ENCODE data around the gene RPRML. TPM values are rescaled to one million over a fixed set of nuclear protein-coding genes. Genes with fewer than 3 reads are reported as not detected.

Gene RPRML
- total and polyA plus RNA-seq, 2 experiments from 2014 or later, result not detected

GRCh38 chr17:46935658-46936266 lies 43.3 kb downstream of the RPRML start:
- Histone ChIP-seq H3K79me2 (peaks cover 6% of the 10 kb centered on the region), H3K9me3 (ENCODE audit: low read depth) (no peaks in the 10 kb centered on the region), H3K4me3 (no peak overlapping the region), H3K4me2 (no peak overlapping the region), H3K27me3 (no peaks in the 10 kb centered on the region), H3K4me1 (ENCODE audit: insufficient read depth) (no peaks in the 10 kb centered on the region), H3K36me3 (replicated peaks; ENCODE audit: insufficient read depth, low read depth) (peaks cover 4% of the 10 kb centered on the region), H4K20me1 (ENCODE audit: insufficient read depth, poor library complexity, severe bottlenecking) (no peaks in the 10 kb centered on the region), H2AFZ (no peak overlapping the region), H3K27ac (peak overlapping the region; percentile 44), H3K9me2 (replicated peaks; ENCODE audit: insufficient read depth) (no peaks in the 10 kb centered on the region)
- TF ChIP-seq EZH2 (IDR thresholded peaks at IDR 0.05; ENCODE audit: borderline replicate concordance), result no peak
- TF ChIP-seq CTCF (IDR thresholded peaks at IDR 0.05; ENCODE audit: poor library complexity), result no peak
- TF ChIP-seq EZH2phosphoT487 (IDR thresholded peaks at IDR 0.05; ENCODE audit: low read depth, severe bottlenecking, unreplicated experiment), result no peak
- DNase-seq (ENCODE audit: low spot score), result peak; percentile 26
- 77% methylated on average over 7 of the region's 7 CpGs for WGBS (ENCODE audit: low lambda C conversion rate, missing lambda C conversion rate)

GRCh38 chr17:46931596-46931995 lies 47.5 kb downstream of the RPRML start:
- no peak for TF ChIP-seq EZH2phosphoT487 (IDR thresholded peaks at IDR 0.05; ENCODE audit: low read depth, severe bottlenecking, unreplicated experiment)
- TF ChIP-seq CTCF (IDR thresholded peaks at IDR 0.05; ENCODE audit: poor library complexity), result no peak
- TF ChIP-seq EZH2 (IDR thresholded peaks at IDR 0.05; ENCODE audit: borderline replicate concordance), result no peak
- no peak overlapping the region for H3K4me2 ChIP-seq
- H3K36me3 ChIP-seq (replicated peaks; ENCODE audit: insufficient read depth, low read depth), result peaks cover 3% of the 10 kb centered on the region
- H2AFZ ChIP-seq, result no peak overlapping the region
- no peak overlapping the region for H3K4me3 ChIP-seq
- no peak for DNase-seq (ENCODE audit: low spot score)
- 60% methylated on average over 4 of the region's 4 CpGs for WGBS (ENCODE audit: low lambda C conversion rate, missing lambda C conversion rate)
- no peaks in the 10 kb centered on the region for H3K9me2 ChIP-seq (replicated peaks; ENCODE audit: insufficient read depth)
- no peaks in the 10 kb centered on the region for H3K9me3 ChIP-seq (ENCODE audit: low read depth)
- no peak overlapping the region for H3K27ac ChIP-seq
- peaks cover 33% of the 10 kb centered on the region for H4K20me1 ChIP-seq (ENCODE audit: insufficient read depth, poor library complexity, severe bottlenecking)
- H3K79me2 ChIP-seq, result peaks cover 45% of the 10 kb centered on the region
- no peaks in the 10 kb centered on the region for H3K27me3 ChIP-seq
- peaks cover 11% of the 10 kb centered on the region for H3K4me1 ChIP-seq (ENCODE audit: insufficient read depth)

GRCh38 chr17:46930051-46930450 lies 49.0 kb downstream of the RPRML start:
- Histone ChIP-seq H4K20me1 (ENCODE audit: insufficient read depth, poor library complexity, severe bottlenecking) (peaks cover 45% of the 10 kb centered on the region), H2AFZ (no peak overlapping the region), H3K27me3 (no peaks in the 10 kb centered on the region), H3K79me2 (peaks cover 61% of the 10 kb centered on the region), H3K9me3 (ENCODE audit: low read depth) (no peaks in the 10 kb centered on the region), H3K36me3 (replicated peaks; ENCODE audit: insufficient read depth, low read depth) (no peaks in the 10 kb centered on the region), H3K4me1 (ENCODE audit: insufficient read depth) (peaks cover 11% of the 10 kb centered on the region), H3K4me3 (no peak overlapping the region), H3K4me2 (no peak overlapping the region), H3K9me2 (replicated peaks; ENCODE audit: insufficient read depth) (no peaks in the 10 kb centered on the region), H3K27ac (peak overlapping the region; percentile 82)
- no peak for DNase-seq (ENCODE audit: low spot score)
- TF ChIP-seq CTCF (IDR thresholded peaks at IDR 0.05; ENCODE audit: poor library complexity), result no peak
- no peak for TF ChIP-seq EZH2 (IDR thresholded peaks at IDR 0.05; ENCODE audit: borderline replicate concordance)
- no peak for TF ChIP-seq EZH2phosphoT487 (IDR thresholded peaks at IDR 0.05; ENCODE audit: low read depth, severe bottlenecking, unreplicated experiment)
- 82% methylated on average over 4 of the region's 4 CpGs for WGBS (ENCODE audit: low lambda C conversion rate, missing lambda C conversion rate)

Data from hepatocyte (in vitro differentiated cells).